LNCAP (cell line): ENCODE measurements around the gene MC1R.

Experiments used
- CTCF ChIP-seq: fragments of 450-650 bp; IDR thresholded peaks from 2 replicates; pipeline ENCODE4 v1.5.1; 2017; ENCODE audit warnings: mild to moderate bottlenecking

The MC1R gene

DNA sequence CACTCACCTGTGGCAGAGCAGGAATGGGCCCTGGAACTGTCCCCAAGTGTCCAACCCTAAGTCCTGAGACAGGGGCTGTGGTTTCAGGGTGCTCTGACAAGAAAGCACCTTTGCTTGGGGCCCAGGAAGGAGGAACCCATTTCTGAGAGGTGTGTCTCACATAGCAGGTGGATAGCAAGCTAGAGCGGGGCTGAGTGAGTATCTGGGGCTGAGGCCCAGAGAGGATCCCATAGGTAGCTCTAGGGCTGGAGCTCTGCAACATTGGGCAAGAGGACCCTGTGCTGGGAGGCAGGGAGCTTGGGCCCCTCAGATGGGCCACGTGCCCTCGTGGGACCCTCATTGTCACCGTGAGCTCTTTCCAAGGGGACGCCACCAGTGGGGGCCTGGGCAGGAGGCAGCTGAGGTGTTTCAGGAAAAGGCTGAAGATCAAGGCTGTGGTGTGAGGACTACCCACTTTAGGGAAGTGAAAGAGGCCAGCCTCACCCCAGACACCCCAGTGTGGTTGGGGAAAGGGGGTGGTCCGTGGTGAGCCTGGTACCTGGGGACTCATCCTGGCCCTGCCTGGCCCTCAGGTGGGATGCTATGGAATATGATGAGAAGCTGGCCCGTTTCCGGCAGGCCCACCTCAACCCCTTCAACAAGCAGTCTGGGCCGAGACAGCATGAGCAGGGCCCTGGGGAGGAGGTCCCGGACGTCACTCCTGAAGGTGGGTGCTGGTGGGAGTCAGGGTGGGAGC, 35.2 kb downstream of the MC1R start:
- TF ChIP-seq CTCF = no peak

GRCh38 chr16:89954462-89954861, 35.8 kb downstream of the MC1R start:
- TF ChIP-seq CTCF = no peak

DNA sequence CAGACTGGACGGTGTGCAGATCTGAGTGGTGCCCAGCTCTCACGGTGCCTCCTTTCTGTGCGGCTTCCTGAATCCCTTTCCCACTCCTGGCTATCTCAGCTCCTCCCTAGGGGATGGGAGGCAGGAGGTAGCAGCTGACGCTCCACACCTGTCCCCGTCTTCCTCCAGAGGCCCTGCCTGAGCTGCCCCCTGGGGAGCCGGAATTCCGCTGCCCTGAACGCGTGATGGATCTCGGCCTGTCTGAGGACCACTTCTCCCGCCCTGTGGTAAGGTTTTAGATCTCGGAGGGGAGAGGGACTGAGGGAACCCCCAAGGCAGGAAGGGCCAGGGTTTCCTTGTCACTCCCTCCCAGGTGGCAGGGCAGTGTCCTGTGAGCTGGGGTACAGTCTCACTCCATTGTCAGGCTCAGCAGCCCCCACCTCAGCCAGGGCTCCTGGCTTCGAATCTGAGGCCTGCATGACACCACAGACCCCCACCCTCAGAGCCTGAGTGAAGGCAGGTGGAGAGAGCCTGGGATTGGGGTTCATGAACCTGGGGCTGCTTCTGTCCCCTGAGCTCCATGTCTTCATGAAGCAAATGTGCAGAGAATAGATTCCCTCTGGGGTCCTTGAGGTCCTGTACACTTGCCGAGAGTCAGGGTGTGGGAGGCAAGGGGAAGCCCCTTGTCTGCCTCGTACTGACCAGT, 36.5 kb downstream of the MC1R start:
- no peak for TF ChIP-seq CTCF

DNA sequence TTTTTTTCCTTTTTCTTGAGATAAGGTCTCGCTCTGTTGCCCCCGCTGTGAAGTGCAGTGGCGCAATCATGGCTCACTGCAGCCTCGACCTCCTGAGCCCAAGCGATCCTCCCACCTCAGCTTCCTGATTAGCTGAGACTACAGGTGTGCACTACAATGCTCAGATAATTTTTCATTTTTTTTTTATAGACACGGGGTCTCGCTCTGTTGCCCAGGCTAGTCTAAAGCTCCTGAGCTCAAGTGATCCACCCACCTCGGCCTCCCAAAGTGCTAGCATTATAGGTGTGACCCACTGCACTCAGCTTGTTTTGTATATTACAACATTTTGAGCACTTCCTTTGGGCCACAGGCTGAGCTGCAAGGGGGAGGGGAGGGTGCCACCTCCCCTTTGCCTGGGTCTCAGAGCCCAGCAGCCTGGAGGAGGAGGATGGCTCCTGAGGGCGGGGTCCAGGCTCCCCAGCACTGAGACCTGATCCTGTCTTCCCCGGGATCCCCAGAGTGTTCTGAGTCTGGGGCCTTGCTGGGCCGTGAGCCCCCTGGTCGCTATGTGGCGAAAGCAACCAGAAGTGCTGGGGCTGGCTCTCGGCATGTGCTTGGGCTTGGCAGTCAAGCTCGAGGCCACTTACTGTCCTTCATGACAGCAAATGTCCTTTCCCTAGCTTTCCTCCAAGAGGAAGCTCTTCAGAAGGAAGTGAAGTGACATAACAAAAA, 38.0 kb downstream of the MC1R start:
- no peak for TF ChIP-seq CTCF

- TF ChIP-seq CTCF = no peak
These were observed 38.6 kb downstream of the MC1R start for GRCh38 chr16:89957216-89957785.

GRCh38 chr16:89958068-89958467, 39.4 kb downstream of the MC1R start:
- TF ChIP-seq CTCF = no peak

DNA sequence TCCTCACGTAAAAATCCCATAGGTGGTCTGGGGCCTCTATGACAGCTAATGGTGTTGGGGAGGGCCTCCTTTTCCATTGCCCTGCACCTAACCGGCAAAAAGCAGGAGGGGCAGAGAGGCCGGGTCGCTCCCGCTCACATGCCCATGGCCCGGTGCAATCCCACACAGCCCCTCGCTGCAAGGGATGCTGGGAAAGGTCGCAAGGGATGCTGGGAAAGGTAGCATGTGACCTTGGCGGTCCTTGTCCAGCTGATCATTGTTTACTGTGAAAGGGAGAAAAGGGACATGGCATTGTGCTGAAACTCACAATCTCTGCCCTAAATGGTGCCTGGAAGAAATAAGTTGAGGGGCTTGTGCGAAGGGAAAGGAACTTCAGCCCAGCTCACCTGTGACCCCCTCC, 39.9 kb downstream of the MC1R start:
- TF ChIP-seq CTCF = no peak
